Upper lobe of left lung (tissue), 4 donors: ENCODE results near the gene CMPK2.

Experiments used
- CTCF ChIP-seq, 6 experiments: fragments of 450-650 bp in 4 of 6; fragments of 200-600 bp in 2 of 6; sonication (generic) in 2 of 6; IDR thresholded peaks; one replicate each; pipeline ENCODE4 v1.5.1; 2016 to 2019; ENCODE audit warnings: antibody characterized with exemption in 6 of 6
- POLR2A ChIP-seq, 4 donors: fragments of 450-650 bp; IDR thresholded peaks; one replicate each; pipeline ENCODE4 v1.5.1; 2016 to 2017; ENCODE audit warnings: antibody characterized with exemption in 4 of 4, mild to moderate bottlenecking in 2 of 4
- POLR2AphosphoS5 ChIP-seq, 2 donors: sonication (generic); formaldehyde crosslinking; IDR thresholded peaks; one replicate each; pipeline ENCODE4 v1.5.1; 2017; ENCODE audit warnings: antibody characterized with exemption in 2 of 2

GRCh38 chr2:6855860-6856547, 9.7 kb downstream of the CMPK2 start:
- no peak for TF ChIP-seq POLR2AphosphoS5 (IDR thresholded peaks at IDR 0.05)
- no peak for TF ChIP-seq POLR2A (IDR thresholded peaks at IDR 0.05)
- no peak for TF ChIP-seq CTCF (IDR thresholded peaks at IDR 0.05)
